Thyroid gland (tissue), 4 donors: ENCODE results near the gene INPP4B.

Source experiments
- CTCF ChIP-seq, 6 experiments: fragments of 200-600 bp in 3 of 6; fragments of 450-650 bp in 3 of 6; sonication (generic) in 3 of 6; IDR thresholded peaks; one replicate each; pipeline ENCODE4 v1.5.1; 2016 to 2019; ENCODE audit warnings: antibody characterized with exemption in 6 of 6, mild to moderate bottlenecking in 2 of 6, inconsistent platforms in 1 of 6, moderate library complexity in 1 of 6
- POLR2A ChIP-seq, 2 donors: fragments of 450-650 bp; IDR thresholded peaks; one replicate each; pipeline ENCODE4 v1.6.1; 2017; ENCODE audit warnings: antibody characterized with exemption in 2 of 2, mild to moderate bottlenecking in 2 of 2, moderate library complexity in 1 of 2

- TF ChIP-seq CTCF (IDR thresholded peaks at IDR 0.05) (no peak), POLR2A (IDR thresholded peaks at IDR 0.05) (no peak)
Observed at GRCh38 chr4:142124874-142125273, 721.2 kb downstream of the INPP4B start.
